Mesothelial cell of epicardium (in vitro differentiated cells): ENCODE measurements around the gene NR5A2. TPM values are rescaled to one million over a fixed set of nuclear protein-coding genes. Genes with fewer than 3 reads are reported as not detected.

ENCODE experiments used
- DNase-seq, 2 experiments: peaks; one replicate each; pipeline ENCODE4 v3.0.0; 2021; ENCODE audit warnings: low spot score in 2 of 2; ENCODE audit not compliant: unreplicated experiment in 2 of 2
- H3K27ac Mint-ChIP-seq: 2 replicates; pipeline ENCODE4 v1.8.0; 2021; ENCODE audit warnings: mixed read lengths
- H3K27me3 Mint-ChIP-seq: 2 replicates; pipeline ENCODE4 v1.8.0; 2021; ENCODE audit warnings: low read depth, mixed read lengths
- H3K36me3 Mint-ChIP-seq: 2 replicates; pipeline ENCODE4 v1.8.0; 2021; ENCODE audit warnings: mixed read lengths
- H3K4me1 Mint-ChIP-seq: 2 replicates; pipeline ENCODE4 v1.8.0; 2021; ENCODE audit warnings: mixed read lengths
- H3K4me3 Mint-ChIP-seq: 2 replicates; pipeline ENCODE4 v1.8.0; 2021; ENCODE audit warnings: mild to moderate bottlenecking, moderate library complexity, mixed read lengths
- H3K9me3 Mint-ChIP-seq: 2 replicates; pipeline ENCODE4 v1.8.0; 2021; ENCODE audit warnings: mixed read lengths
- total RNA-seq: library from RNA; stranded (reverse); gene quantifications from 3 replicates; pipeline ENCODE4 v1.2.1, GENCODE V29; 2021
- TF ChIP-seq, protein P1 (sequence below): fragments of 200-600 bp; sonication (generic); IDR thresholded peaks from one replicate; pipeline ENCODE4 v1.5.0; 2021; ENCODE audit warnings: antibody characterized with exemption; ENCODE audit not compliant: unreplicated experiment

NR5A2 gene
- total RNA-seq, 1 donor from 2014 or later = 0.38 TPM

DNA sequence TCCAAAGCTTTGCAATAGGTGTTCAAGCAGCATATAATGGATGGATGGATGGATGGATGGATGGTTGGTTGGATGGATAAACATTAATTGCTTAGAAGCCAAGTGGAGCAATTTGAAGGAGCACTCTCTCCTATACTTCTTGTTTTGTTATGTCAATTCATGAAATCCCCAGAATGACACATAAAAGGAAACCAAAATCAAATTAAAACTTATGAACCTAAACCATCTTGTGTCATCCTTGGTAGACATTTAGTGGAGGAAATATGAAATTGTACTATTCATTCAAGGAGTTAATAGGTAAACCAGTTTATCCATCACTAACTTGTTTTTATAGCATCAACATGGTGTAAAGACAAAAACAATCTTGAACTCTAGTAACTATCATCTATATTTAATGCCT is 122.5 kb downstream of the NR5A2 start:
- Mint-ChIP-seq H3K27ac (no peak overlapping the region), H3K4me1 (peaks cover 8% of the 10 kb centered on the region), H3K4me3 (no peak overlapping the region)

GRCh38 chr1:200150721-200151120 is 123.2 kb downstream of the NR5A2 start:
- Mint-ChIP-seq H3K36me3 (no peaks in the 10 kb centered on the region), H3K27me3 (no peaks in the 10 kb centered on the region), H3K4me3 (no peak overlapping the region), H3K27ac (peak overlapping the region; percentile 16), H3K9me3 (no peaks in the 10 kb centered on the region), H3K4me1 (peaks cover 8% of the 10 kb centered on the region)
- DNase-seq = no peak
- TF ChIP-seq, protein P1, sequence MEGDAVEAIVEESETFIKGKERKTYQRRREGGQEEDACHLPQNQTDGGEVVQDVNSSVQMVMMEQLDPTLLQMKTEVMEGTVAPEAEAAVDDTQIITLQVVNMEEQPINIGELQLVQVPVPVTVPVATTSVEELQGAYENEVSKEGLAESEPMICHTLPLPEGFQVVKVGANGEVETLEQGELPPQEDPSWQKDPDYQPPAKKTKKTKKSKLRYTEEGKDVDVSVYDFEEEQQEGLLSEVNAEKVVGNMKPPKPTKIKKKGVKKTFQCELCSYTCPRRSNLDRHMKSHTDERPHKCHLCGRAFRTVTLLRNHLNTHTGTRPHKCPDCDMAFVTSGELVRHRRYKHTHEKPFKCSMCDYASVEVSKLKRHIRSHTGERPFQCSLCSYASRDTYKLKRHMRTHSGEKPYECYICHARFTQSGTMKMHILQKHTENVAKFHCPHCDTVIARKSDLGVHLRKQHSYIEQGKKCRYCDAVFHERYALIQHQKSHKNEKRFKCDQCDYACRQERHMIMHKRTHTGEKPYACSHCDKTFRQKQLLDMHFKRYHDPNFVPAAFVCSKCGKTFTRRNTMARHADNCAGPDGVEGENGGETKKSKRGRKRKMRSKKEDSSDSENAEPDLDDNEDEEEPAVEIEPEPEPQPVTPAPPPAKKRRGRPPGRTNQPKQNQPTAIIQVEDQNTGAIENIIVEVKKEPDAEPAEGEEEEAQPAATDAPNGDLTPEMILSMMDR = no peak

More for the DNA sequence above, 122.5 kb downstream of the NR5A2 start:
- TF ChIP-seq, protein P1 = no peak
- DNase-seq = no peak
- no peaks in the 10 kb centered on the region for H3K9me3 Mint-ChIP-seq
- H3K36me3 Mint-ChIP-seq = no peaks in the 10 kb centered on the region
- H3K27me3 Mint-ChIP-seq = no peaks in the 10 kb centered on the region

GRCh38 chr1:200152336-200152735 is 124.8 kb downstream of the NR5A2 start:
- H3K4me3 Mint-ChIP-seq = no peak overlapping the region
- H3K4me1 Mint-ChIP-seq = peaks cover 8% of the 10 kb centered on the region
- no peaks in the 10 kb centered on the region for H3K9me3 Mint-ChIP-seq
- TF ChIP-seq, protein P1 = no peak
- no peaks in the 10 kb centered on the region for H3K36me3 Mint-ChIP-seq
- H3K27me3 Mint-ChIP-seq = no peaks in the 10 kb centered on the region
- H3K27ac Mint-ChIP-seq = no peak overlapping the region
- DNase-seq = no peak

DNA sequence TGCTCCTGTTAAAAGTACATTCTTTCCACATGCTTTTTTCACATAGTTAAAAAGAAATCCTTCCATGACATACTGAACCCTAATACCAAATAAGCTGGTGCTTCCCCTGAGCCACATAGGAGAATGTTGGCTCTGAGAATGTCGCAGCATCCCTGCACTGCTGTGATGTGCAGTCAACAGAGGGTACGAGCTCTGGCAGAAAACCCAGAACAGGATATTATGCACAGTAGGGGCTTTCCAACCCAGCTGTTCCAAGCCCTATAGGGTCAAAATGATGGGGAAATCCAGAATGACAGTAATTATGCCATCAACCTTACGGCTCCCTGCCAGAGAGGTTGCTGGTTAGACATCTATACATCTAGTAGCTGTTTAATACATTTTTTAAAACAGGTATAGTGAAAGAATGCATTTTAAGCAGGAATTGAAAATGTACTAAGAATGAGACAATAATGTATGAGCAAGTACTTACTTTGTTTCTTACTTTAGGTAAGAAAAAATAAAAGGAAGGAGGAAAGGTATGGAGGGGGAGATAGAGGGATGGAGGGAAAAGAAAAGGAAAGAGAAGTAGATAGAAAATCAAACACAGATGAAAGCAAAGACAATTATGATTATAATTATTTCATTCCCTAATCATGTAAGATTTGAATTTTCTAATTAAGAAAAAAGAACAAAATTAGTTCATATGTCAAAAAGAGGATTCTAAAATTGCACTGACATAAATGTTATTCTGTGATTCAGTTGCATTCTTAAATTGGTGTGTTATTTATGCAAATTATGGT is 126.0 kb downstream of the NR5A2 start:
- TF ChIP-seq, protein P1 = no peak
- Mint-ChIP-seq H3K4me1 (peaks cover 8% of the 10 kb centered on the region), H3K4me3 (no peak overlapping the region), H3K36me3 (no peaks in the 10 kb centered on the region), H3K27me3 (no peaks in the 10 kb centered on the region), H3K27ac (no peak overlapping the region), H3K9me3 (no peaks in the 10 kb centered on the region)
- DNase-seq = no peak

GRCh38 chr1:200154069-200154767 is 126.7 kb downstream of the NR5A2 start:
- Mint-ChIP-seq H3K9me3 (no peaks in the 10 kb centered on the region), H3K27ac (no peak overlapping the region), H3K4me1 (peaks cover 8% of the 10 kb centered on the region), H3K4me3 (no peak overlapping the region), H3K36me3 (no peaks in the 10 kb centered on the region), H3K27me3 (no peaks in the 10 kb centered on the region)
- no peak for DNase-seq
- TF ChIP-seq, protein P1 = no peak
